WTC11 (cell line): ENCODE measurements around the gene TMUB2. TPM values are rescaled to one million over a fixed set of nuclear protein-coding genes. Genes with fewer than 3 reads are reported as not detected.

Source experiments
- ATAC-seq: fragments of 200-7000 bp; cut with Tn5 transposase; 2 replicates; pipeline ENCODE4 v1.10.0; 2021; ENCODE audit warnings: mild to moderate bottlenecking, moderate library complexity
- CTCF ChIA-PET: fragments of 300-600 bp; sonication (Branson Sonifier 250); formaldehyde crosslinking; loops from one replicate; lab custom pipeline; 2021; ENCODE audit warnings: antibody characterized with exemption; lab: Charles Lee
- POLR2A ChIA-PET: fragments of 350-600 bp; sonication (Branson Sonifier 250); formaldehyde crosslinking; loops from one replicate; lab custom pipeline; 2021; ENCODE audit warnings: antibody characterized with exemption; lab: Charles Lee
- DNase-seq: peaks from one replicate; pipeline ENCODE4 v3.0.0; 2021; ENCODE audit warnings: low spot score
- H3K27ac Mint-ChIP-seq: 2 replicates; pipeline ENCODE4 v1.8.0; 2021; ENCODE audit warnings: mixed read lengths
- H3K27me3 Mint-ChIP-seq: 2 replicates; pipeline ENCODE4 v1.8.0; 2021; ENCODE audit warnings: low read depth, mild to moderate bottlenecking, moderate library complexity, mixed read lengths
- H3K36me3 Mint-ChIP-seq: 2 replicates; pipeline ENCODE4 v1.8.0; 2021; ENCODE audit warnings: mixed read lengths
- H3K4me1 Mint-ChIP-seq: 2 replicates; pipeline ENCODE4 v1.8.0; 2022; ENCODE audit warnings: mixed read lengths
- H3K4me3 Mint-ChIP-seq: 2 replicates; pipeline ENCODE4 v1.8.0; 2021; ENCODE audit warnings: mild to moderate bottlenecking, moderate library complexity, mixed read lengths
- H3K9me3 Mint-ChIP-seq: 2 replicates; pipeline ENCODE4 v1.8.0; 2021; ENCODE audit warnings: mixed read lengths
- CREB1 ChIP-seq: sonication (generic); formaldehyde crosslinking; IDR thresholded peaks from 2 replicates; pipeline ENCODE4 v1.8.0; 2023; ENCODE audit warnings: mild to moderate bottlenecking, missing genetic modification reagents
- FOXK1 ChIP-seq: sonication (generic); formaldehyde crosslinking; IDR thresholded peaks from 2 replicates; pipeline ENCODE4 v1.8.0; 2022; ENCODE audit warnings: mild to moderate bottlenecking, moderate library complexity, missing genetic modification reagents
- JAZF1 ChIP-seq: fragments of 250-450 bp; sonication (Bioruptor Pico); IDR thresholded peaks from 2 replicates; pipeline ENCODE4 v1.9.0; 2021; ENCODE audit warnings: moderate library complexity, mild to moderate bottlenecking, inconsistent platforms
- NR2C2 ChIP-seq: sonication (generic); formaldehyde crosslinking; IDR thresholded peaks from 2 replicates; pipeline ENCODE4 v1.8.0; 2022; ENCODE audit warnings: mild to moderate bottlenecking, missing genetic modification reagents
- NR3C1 ChIP-seq: sonication (generic); formaldehyde crosslinking; conservative IDR thresholded peaks from 2 replicates; pipeline ENCODE4 v1.8.1; 2023; ENCODE audit warnings: low read depth, mild to moderate bottlenecking, missing genetic modification reagents
- PREB ChIP-seq: sonication (generic); formaldehyde crosslinking; IDR thresholded peaks from 2 replicates; pipeline ENCODE4 v1.8.1; 2022; ENCODE audit warnings: mild to moderate bottlenecking, missing genetic modification reagents, moderate library complexity, borderline replicate concordance
- ZNF232 ChIP-seq: sonication (generic); formaldehyde crosslinking; IDR thresholded peaks from 2 replicates; pipeline ENCODE4 v1.8.0; 2022; ENCODE audit warnings: mild to moderate bottlenecking, missing genetic modification reagents
- ZNF512 ChIP-seq: sonication (generic); formaldehyde crosslinking; IDR thresholded peaks from 2 replicates; pipeline ENCODE4 v1.8.1; 2022; ENCODE audit warnings: missing genetic modification reagents, borderline replicate concordance
- total RNA-seq: library from RNA; stranded (reverse); gene quantifications from 3 replicates; pipeline ENCODE4 v1.2.3, GENCODE V29; 2021
- TF ChIP-seq, protein P1 (sequence below): fragments of 250-450 bp; sonication (Bioruptor Pico); IDR thresholded peaks from 2 replicates; pipeline ENCODE4 v2.1.2; 2022; ENCODE audit warnings: mild to moderate bottlenecking, moderate library complexity
- TF ChIP-seq, protein P2 (sequence below): fragments of 200-600 bp; IDR thresholded peaks from 2 replicates; pipeline ENCODE4 v1.8.0; 2022; ENCODE audit warnings: antibody characterized with exemption

TMUB2 gene
- total RNA-seq, 1 experiment from 2014 or later, result 26.9 TPM

DNA sequence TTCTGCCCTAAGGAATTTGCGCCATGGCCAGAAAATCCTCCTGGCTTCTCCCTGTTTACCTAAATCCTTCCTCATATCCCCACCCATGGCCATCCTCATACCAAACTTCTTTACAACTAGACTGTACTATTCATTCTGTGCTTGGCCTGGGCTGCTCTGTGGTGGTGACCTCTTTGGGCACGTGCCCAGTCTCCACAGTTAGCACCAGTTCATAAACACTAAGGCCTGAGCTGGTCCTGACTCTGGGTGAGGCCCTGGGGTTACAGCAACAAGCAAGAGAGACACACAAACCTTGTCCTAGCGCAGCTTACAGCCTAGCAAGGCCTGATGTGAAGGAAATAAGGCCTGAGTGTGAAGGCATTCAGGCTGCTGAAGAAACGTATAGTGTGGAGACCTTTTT lies 16.0 kb downstream of the TMUB2 start (continued):
- TF ChIP-seq PREB (CRISPR knock-in tag) (no peak), ZNF512 (CRISPR knock-in tag) (no peak), ZNF232 (CRISPR knock-in tag) (no peak), CREB1 (CRISPR knock-in tag) (no peak), NR3C1 (CRISPR knock-in tag) (no peak)
- TF ChIP-seq, protein P1, sequence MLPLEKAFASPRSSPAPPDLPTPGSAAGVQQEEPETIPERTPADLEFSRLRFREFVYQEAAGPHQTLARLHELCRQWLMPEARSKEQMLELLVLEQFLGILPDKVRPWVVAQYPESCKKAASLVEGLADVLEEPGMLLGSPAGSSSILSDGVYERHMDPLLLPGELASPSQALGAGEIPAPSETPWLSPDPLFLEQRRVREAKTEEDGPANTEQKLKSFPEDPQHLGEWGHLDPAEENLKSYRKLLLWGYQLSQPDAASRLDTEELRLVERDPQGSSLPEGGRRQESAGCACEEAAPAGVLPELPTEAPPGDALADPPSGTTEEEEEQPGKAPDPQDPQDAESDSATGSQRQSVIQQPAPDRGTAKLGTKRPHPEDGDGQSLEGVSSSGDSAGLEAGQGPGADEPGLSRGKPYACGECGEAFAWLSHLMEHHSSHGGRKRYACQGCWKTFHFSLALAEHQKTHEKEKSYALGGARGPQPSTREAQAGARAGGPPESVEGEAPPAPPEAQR (CRISPR knock-in tag), result no peak

DNA sequence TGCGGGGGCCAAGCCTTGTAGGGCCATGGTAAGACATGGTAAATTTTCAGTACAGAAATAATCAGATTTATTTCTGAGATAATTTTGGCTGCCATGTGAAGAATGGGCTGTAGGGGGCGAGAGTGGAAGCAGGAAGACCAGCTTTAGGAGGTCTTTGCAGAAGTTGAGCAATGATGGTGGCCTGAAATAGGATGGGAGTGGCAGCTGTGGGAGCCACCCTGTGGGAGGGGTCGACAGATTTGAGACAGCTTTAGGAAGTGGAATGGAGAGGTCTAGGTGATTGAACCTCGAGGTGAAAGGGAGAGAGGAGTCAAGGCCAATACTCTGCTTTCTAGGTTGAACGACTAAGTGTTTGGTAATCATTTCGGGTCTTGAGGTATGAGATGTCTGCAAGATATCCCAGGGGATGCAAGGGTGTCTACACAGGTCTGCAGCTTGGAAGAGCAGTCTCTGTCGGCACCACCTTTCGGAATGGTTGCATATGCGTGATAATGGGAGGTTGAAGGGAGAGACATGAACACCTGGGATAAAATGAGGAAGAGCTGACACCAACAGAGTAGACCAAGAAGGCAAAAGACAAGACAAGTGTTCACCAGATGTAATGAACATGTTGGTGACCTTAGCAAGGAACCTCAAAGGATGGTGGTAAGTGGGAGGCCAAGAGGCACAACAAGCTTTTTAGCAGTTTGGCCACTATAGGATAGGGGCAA lies 17.1 kb downstream of the TMUB2 start:
- no peak overlapping the region for H3K4me3 Mint-ChIP-seq
- H3K4me1 Mint-ChIP-seq, result peaks cover 27% of the 10 kb centered on the region
- peak overlapping the region; percentile 89 for H3K27ac Mint-ChIP-seq
- DNase-seq (peak; percentile 67), ATAC-seq (peak; percentile 11)
- ChIA-PET CTCF (interaction anchor here (0.6 to 1.9 kb wide), 34 partner anchors 9 to 319 kb away, joined by 3 to 26 read pairs (median 5); partner anchors contain the start of genes ASB16, FAM171A2, GRN and HDAC5), POLR2A (interaction anchor here (0.6 kb wide), 2 partner anchors 10 to 38 kb away, joined by 4 to 13 read pairs; no protein-coding TSS in a partner anchor)
- TF ChIP-seq NR2C2 (CRISPR knock-in tag), result no peak
- TF ChIP-seq, protein P2, sequence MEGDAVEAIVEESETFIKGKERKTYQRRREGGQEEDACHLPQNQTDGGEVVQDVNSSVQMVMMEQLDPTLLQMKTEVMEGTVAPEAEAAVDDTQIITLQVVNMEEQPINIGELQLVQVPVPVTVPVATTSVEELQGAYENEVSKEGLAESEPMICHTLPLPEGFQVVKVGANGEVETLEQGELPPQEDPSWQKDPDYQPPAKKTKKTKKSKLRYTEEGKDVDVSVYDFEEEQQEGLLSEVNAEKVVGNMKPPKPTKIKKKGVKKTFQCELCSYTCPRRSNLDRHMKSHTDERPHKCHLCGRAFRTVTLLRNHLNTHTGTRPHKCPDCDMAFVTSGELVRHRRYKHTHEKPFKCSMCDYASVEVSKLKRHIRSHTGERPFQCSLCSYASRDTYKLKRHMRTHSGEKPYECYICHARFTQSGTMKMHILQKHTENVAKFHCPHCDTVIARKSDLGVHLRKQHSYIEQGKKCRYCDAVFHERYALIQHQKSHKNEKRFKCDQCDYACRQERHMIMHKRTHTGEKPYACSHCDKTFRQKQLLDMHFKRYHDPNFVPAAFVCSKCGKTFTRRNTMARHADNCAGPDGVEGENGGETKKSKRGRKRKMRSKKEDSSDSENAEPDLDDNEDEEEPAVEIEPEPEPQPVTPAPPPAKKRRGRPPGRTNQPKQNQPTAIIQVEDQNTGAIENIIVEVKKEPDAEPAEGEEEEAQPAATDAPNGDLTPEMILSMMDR, result peak; percentile 69
- H3K36me3 Mint-ChIP-seq, result peaks cover 14% of the 10 kb centered on the region
- no peaks in the 10 kb centered on the region for H3K9me3 Mint-ChIP-seq
- no peaks in the 10 kb centered on the region for H3K27me3 Mint-ChIP-seq

DNA sequence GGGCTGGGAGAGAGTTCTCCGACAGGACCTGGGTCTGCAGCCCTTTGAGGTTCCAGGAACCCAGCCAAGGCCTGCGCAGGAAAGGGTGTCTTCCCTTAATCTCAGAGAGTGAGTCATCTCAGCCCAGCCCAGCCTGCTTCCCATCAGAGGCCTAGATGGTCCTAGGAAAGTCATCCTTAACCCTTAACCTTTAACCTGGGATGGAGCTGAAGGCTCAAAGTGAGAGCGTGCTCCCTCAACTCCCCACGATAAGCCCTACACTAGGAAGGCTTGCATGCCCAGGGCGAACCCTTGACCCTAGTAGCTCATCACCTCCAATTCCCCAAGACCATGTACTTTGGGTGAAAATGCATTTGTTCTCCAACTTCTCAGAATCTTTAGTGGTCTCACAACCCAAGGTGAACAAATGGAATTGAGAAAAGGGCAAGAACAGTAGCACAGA lies 17.7 kb downstream of the TMUB2 start:
- ATAC-seq, result no peak
- Mint-ChIP-seq H3K36me3 (peaks cover 14% of the 10 kb centered on the region), H3K4me3 (no peak overlapping the region), H3K27me3 (no peaks in the 10 kb centered on the region), H3K4me1 (peaks cover 27% of the 10 kb centered on the region), H3K27ac (no peak overlapping the region), H3K9me3 (no peaks in the 10 kb centered on the region)
- POLR2A ChIA-PET, result interaction anchor here (0.6 kb wide), 2 partner anchors 10 to 37 kb away, joined by 4 to 13 read pairs; no protein-coding TSS in a partner anchor
- CTCF ChIA-PET, result interaction anchor here (0.6 to 1.9 kb wide), 24 partner anchors 8 to 171 kb away, joined by 3 to 26 read pairs (median 7); partner anchors contain the start of genes ASB16, FAM171A2, GRN and SLC25A39
- DNase-seq, result no peak
- TF ChIP-seq FOXK1 (CRISPR knock-in tag) (no peak), JAZF1 (CRISPR knock-in tag) (no peak)
